GM21528 (cell line): ENCODE measurements around the gene RNF157.

ENCODE experiments used
- ATAC-seq: cut with Tn5 transposase; IDR thresholded peaks from one replicate; pipeline ENCODE4 v1.9.1; 2021; ENCODE audit warnings: mild to moderate bottlenecking, moderate library complexity; ENCODE audit not compliant: unreplicated experiment, low FRiP score

Gene RNF157

GRCh38 chr17:76240461-76241203, at the start of gene RNF157:
TSS of gene RNF157 (minus strand) at chr17:76240493. CDS start at chr17:76240240, 253 bp downstream.
- peak; percentile 63 for ATAC-seq

- no peak for ATAC-seq
Measured at GRCh38 chr17:76281573-76282371, 41.5 kb upstream of the RNF157 start.

DNA sequence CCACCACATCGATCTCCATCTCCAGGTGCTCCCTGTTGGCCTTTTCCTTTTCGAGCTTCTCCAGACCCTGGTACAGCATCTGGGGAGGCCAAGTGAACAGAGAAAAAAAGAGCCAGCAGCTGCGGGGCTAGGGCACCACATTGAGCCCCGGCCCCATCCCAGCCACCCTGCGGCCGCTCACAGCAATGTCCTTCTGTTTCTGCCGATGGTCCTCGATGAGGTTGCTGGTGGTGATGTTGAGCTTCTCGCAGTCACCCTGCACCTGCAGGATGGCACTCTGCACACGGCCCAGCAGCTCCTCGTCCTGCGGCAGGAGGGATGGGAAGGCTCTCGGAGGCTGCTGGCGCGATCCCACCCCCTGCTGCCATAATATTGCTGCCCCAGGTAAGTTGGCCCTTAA, 40.4 kb upstream of the RNF157 start:
- ATAC-seq, result no peak

DNA sequence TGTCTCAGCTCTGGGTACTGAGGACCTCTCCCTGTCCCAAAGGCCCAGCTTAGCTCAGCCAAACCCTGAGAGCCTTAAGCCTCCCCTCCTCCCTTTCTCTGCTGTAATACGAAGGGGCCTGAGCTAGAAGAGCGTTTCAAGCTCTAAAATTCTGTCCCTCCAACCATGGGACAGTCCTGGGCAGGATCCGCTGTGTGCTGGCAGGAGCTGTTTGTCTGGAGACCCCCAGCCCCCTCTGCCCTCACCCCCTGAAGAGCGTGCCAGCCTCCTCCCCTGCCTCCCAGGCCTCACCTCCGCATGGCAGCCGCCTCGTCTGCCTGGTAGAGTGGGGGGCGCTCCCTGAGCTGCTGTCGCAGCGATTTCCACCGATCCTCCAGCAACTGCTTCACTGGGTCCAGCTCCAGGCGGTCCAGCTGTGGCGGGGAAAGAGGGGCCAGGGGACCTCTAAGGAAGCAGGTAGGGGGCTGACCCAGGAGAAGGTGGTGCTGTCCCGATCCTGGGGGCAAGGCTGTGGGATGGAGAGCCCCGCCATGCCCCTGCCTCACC, 39.5 kb upstream of the RNF157 start:
- ATAC-seq, result no peak

GRCh38 chr17:76278952-76279741, 38.9 kb upstream of the RNF157 start:
- ATAC-seq, result peak; percentile 54

- no peak for ATAC-seq
Measured at GRCh38 chr17:76278268-76278908, 38.1 kb upstream of the RNF157 start.

DNA sequence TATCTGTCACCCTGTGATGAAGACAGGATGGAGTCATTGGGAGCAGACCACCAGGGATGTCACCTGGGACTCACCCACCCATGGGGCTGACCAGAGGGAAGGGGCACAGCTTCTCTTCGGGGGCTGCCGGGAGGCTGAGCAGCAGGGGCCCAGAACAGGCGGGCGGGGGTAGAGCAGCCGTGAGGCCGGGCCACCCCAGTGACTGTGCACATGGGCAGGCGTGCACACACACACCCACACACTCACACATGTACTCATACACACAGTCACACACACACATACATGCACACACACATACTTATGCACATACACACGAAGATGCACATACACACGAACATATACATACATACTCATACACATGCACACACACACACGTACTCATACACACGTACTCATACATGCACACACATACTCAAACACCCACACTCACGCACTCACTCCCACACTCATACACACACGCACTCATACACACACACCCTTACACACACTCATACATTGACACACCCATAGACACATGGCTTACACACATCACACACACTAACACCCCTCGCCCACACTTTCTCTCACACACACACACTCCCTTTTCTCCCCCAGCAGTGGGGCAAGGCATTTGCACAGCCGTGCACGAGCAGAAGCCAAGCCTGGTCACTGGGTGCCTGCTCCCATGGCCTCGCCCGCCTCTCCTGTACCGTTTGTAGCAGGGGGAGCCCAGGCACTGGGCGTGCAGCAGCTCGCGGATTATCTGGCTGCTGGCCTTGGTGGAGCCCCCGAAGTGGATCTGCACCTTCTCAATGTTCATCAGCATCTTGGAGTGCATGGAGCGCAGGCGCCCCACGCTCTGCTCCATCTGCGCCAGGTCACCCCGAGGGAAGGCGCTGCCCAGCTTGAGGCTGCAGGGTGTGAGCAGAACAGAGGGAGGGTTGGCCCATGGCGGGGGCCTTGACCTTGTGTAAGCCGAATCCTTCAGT, 37.3 kb upstream of the RNF157 start:
- ATAC-seq, result no peak

DNA sequence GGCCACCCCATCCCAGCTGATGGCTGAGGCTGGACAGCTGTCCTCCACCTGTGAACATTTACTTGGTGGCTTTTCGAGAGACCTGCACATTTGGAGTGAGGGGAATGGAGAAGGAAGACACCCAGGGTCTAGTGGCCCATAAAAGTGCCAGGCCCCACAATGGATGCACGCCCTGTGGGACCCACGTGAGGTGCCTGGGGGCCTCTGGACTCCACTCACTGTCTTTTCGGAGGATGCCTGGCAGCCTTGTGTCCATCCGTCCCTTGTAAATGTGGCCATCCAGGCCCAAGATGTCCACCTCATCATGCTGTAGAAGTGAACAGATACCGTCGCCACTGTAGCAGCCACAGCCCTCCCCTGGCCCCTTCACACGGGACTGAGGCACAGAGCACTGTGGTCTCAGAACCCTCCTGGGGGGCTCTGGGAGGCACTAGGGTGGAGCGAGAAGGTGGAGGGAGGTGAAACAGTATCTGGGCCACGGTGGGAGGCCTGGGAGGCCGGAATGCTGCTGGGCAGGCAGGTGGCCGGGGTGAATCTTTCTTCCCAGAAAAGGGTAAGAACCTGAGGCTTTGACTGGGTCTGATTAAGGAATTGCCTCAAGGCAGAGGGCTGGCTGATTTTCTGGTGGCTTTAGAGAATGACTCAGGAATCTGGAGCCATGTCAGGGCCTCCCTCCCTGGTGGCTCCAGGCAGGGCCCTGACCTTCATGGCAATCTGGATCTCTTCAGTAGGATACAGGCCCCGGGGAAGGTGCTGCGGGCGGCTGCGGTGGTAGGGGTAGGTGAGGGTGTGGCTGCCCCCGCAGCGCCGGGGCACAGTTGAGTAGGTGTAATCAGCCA, 36.4 kb upstream of the RNF157 start:
- no peak for ATAC-seq

DNA sequence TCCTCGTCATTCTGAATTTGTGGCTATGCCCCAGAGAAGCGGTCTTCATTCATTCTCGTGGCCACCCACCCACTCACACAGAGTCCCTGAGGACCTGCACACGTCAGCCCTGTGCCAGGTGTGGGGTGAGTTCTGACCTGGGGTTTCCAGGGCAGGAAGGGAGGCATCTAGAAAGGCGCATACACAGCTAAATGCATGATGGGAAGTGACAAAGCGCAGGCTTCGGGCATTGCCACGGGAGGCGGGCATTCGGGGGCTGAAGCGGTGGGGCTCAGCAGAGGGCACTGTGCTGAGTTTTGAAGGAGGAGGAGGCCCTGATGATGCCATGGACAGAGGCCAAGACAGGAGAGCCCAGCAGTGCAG, 35.8 kb upstream of the RNF157 start:
- no peak for ATAC-seq

DNA sequence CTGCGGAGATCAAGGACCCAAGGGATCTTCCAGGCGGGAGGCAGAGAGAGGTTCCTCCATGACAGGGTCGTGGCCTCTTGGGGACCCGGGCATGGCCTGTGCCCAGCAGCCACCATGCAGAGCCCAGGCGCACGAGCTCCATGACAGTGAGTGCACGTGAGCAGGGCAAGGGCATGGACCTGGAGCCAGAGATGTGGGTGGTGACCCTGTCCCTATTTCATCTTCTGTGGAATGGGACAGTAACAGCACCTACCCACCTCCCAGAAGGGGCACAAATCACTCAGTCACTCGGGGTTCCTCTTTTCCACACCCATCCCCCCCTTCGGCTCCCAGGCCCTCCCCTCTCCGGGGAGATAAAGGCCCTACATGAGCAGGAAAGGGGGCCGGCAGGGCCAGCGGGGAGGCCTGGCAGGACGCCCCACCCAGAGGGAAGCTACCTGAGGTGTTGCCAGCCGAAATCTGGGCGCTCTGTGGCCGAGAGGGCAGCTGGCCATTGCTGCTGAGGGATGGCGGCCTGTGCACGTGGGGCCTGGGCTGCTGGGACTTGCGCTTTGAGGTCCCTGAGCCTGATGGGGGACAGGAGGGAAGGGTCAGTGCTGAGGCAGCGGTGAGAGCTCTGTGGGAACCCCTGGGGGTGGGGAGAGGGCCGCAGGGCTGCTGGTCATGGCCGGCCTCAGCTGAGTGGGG, 35.2 kb upstream of the RNF157 start:
- ATAC-seq, result no peak

DNA sequence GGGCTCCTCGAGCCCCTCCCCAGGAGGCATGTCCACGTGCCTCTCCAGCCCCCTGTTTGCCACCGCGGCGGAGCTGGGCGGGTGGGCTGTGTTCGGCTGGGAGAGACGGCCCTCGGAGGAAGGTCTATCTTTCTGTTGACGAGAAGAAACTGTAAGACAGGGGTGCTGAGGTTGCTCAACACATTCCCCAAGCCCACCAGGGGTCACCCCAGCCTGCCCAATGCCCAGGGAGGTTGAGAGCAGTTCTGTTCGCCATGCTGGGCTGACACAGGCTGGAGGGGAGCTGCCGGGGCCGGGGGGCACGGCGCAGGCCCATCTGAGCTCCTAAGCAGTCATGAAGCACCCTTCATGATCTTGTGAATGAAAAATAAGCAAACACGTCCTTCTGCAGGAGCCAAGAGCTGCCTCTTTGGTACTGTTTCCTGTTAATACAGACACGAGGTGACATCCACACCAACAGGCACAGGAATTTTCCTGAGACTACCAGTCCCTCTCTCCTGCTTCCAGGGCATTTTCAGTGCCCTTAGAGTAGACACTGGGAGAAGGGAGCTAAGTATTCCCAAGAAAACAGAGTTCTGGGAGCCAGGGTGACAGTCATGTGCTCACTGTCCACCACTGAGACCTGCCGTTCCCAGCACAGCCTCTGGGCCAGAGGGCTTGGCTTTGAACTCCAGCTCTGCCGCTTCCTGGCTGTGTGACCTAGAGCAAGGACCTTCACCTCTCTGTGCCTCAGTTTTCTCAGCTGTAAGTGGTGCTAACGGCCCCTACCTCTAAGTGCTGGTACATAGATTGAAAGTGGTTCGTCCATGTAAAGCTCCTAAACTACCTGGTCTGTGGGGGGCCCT, 34.0 kb upstream of the RNF157 start:
- no peak for ATAC-seq

GRCh38 chr17:76273445-76274111, 33.3 kb upstream of the RNF157 start:
- no peak for ATAC-seq

DNA sequence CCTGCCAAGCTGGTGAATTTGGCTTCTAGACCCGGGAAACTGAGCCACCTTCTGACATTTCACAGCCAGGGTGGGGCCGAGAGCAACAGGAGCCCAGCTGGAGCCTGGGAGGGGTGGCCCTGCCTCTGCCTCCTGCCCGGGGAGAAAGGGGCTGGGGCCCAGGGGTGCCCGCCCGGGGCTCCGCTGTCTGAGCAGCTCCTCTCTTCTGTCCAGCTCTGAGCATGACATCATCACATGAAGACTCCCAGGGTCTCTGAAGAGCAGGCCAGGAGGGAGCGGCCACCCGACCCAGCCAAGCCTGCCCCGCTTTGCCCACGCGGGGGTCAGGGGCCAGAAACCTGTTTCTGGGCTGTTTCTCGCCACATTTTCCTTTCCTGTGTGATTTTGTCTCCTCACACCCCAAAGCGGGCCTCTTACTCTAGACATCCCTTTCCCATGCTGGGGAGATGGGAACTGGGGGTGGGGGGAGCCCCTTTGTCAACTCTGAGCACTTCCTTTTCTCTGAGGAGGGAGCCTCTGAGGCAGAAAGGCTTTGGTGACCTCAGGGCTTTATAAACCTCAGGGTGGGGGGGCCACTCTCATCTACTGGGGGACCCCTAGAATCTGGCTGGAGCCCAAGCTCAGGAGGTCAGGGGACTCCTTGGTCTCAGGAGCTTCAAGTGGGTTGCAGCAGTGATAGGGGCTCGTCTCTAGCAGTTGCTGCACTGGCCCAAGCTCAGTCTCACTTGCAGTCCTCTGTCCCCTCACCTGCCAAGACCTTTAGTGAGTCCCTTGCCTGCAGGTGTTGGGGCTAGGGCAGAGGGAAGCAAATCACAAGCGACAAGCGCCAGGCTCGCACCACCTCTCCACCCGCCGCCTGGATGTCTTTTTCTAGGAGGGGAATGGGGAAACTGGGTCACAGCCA, 32.5 kb upstream of the RNF157 start:
- ATAC-seq, result peak; percentile 21

DNA sequence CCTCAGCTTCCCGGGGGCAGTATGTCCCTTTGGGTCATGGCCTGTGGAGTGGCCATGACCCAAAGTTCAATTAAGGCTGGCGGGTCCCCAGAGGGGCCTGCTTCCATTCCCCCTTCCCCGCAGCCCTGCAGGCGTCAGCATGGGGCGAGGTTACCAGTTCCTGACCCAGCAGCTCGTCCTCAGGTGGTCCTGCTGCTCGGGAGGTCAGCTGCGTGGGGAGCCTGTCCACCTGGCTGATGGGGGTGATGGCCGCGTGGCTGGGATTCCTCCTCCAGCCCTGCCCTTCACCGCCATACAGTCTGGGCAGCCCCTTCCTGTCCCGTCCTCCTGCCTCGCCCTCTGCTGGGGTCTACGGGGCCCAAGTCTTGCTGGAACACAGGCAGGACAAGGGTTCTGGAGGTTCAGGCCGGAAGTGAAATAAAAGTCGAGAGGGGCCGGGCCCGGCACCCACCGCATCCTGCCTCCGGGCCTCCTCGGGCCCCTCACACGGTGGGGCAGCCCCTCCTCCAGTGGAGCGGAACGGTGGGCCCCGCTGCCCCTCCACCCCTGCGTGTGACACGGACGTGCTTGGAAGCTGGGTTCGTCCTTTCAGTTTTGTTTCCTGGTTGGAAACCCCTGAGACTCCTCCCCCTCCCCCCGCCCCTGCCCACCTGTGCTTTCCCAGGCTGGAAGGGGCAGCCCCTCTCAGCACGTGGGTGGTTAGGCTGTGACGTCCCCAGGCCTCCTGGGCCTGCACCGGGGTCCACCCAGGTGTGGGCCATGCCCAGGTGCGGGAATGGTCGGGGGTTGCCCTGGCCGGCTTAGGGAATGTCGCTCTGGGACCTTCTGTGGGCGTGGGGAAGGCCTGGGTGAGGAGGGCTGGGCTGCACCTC, 31.6 kb upstream of the RNF157 start:
- ATAC-seq, result peak; percentile 45
